NCI-H128 (cell line): ENCODE results near the gene RAB30.

Source experiments
- DNase-seq: peaks from one replicate; lab custom pipeline; 2025; ENCODE audit not compliant: unreplicated experiment; lab: John Stamatoyannopoulos, UW

The RAB30 gene

DNA sequence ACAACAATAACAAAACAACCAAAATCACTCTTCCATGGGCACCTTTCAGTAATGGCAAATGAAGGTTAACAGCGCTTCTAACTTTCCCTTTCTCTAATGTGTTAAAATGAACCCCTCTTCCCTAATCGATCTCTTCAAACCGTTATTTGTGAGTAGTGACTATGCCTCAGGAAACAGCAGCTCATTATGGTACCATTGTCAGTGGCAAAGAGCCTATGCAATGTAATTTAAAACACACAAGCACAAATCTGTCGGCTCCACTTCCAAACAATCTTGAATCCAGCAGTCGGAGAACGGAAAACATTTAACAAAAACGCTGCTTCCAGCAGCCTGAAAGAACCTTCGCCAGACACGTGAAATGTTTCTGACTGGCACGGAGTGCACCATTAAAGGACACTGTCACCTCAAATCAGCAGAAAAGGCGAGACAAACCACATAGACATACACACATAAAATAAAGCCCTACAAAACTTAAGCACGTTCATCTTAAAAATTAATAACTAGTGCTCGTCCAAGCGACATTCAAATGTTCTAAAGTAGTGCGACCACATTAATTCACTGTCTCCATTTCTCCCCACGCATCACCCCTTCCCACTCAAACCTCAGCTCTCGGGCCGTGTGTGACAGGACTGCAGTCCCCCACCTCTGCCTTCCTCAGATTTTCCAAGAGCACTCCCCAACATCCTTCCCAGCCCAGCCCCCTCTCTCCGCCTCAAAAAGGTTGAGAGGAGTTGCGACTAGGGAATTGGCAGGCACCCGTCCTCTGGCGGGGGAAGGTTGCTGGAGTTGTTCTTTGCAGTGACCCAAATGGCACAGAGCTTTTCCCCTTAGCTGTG, 748 bp downstream of the RAB30 start:
- no peak for DNase-seq

DNA sequence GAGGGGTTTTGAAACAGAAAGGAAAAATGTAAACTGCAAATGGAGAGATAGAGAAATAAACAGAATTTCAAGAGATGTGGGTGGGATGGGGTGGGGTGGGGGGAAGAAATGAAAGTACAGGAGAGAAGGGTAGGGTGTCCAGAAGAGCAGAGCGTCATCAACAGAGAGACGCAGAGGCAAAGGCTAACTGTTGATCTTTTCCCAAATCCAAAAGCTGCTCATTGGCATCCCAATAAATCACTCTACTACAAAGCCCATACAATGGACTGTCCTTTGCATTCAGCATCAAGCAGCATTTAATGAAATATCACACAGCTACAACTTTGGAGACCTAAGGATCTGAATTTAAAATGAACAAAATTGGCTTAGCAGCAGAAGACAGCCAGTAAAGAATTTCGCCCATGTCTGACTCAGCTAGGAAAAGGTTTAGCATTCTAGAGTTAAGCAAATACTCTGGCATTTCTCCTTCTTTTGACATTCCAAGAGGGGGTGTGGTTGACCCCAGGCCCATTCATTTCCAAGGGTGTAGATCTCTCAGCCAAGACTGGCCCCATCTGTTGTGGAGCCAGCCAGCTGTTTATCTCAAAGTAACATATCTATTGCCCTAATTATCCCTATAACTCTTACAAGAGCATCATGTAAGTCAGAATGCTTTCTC, 1.5 kb downstream of the RAB30 start:
- DNase-seq = no peak

- no peak for DNase-seq
Observed at GRCh38 chr11:83069441-83070043, 2.2 kb downstream of the RAB30 start.

DNA sequence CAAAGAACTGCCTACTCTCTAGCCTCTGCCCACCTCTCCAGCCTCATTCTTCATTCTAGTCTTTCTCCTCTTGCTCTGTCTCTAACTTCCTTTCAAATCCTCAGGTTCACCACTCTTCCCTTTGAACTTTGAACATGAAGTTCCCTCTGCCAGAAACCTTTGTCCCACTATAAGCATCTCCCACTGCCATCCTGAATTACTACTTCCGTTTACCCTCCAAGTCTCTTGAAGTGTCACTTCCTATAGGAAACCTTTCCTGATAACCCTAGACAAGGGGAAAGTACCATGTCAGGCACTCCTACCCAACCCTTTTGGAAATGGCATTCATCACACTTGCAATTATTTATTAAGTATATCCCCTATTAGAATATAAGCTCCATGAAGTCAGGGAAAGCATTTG, 3.1 kb downstream of the RAB30 start:
- DNase-seq = no peak

DNA sequence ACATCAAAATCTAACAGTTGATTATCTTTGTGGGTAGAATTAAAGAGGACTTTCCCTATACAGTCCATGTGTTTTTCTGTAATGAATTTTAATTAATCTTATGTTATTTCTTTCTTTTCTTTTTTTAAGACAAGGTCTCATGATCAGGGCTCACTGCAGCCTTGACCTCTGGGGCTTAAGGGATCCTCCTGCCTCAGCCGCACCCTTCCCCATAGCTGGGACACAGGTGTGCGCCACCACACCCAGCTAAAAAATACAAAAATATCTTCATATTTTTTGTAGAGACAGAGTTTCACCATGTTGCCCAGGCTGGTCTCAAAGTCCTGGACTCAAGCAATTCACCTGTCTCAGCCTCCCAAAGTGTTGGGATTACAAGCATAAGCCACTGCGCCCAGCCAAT, 7.7 kb downstream of the RAB30 start:
- no peak for DNase-seq

- DNase-seq = no peak
Observed at GRCh38 chr11:83063073-83063754, 8.5 kb downstream of the RAB30 start.

GRCh38 chr11:83061883-83062282, 9.8 kb downstream of the RAB30 start:
- no peak for DNase-seq

GRCh38 chr11:83060965-83061364, 10.7 kb downstream of the RAB30 start:
- no peak for DNase-seq

DNA sequence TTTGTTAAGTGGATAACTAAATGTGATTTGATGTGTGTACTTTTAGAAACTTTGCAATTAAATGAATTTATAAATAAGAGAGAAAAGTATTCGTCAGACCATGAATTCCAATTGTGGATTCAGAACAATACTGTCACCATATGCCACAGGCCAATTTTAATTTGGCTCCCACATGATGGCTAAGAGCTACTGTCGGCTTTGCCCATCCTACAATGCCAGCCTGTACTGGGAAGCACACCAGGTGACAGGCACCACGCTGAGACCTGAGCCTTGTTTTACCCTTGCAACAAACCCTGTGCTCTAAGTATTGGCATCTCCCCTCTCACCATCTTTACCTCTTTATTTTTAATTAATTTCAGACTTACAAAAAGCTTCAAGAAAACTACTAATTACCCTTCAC, 14.0 kb downstream of the RAB30 start:
- no peak for DNase-seq

- DNase-seq = no peak
Observed at GRCh38 chr11:83056611-83057010, 15.1 kb downstream of the RAB30 start.

GRCh38 chr11:83056204-83056603, 15.5 kb downstream of the RAB30 start:
- DNase-seq = no peak

DNA sequence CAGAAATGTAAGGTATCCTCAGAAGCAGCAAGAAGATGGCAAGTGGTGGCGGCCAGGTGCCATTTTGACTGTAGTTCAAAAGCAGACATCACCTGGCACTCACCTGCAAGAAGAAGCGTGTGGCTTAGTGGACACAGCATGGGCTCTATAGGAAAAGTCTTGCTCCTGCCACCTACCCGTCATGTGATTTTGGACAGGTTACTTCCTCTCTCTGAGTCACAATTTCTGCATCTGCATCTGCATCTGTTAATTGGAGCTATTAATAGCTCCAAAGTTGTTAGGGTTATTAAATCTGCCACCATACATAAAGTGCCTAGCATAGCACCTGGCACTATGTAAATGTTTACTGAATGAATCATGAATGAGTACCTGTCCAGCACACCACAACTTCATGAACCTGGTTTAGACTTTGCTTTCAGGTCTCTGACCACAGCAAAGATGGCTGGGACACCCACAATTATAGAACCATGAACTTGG, 16.8 kb downstream of the RAB30 start:
- DNase-seq = no peak

DNA sequence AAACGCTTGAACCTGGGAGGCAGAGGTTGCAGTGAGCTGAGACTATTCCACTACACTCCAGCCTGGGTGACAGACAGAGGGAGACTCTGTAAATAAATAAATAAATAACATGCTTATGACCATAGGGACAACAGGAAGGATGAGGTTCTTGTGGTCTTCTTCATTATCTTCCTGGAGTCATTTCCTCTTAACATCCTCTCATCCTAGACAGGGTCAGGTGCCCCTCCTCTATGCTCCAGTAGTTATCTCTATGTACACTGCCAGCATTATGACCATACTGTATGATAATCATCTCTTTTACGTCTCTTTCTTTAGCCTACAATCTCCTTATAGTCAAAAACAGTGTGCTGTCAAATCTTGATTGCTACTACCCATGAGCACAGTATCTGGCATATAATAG, 17.7 kb downstream of the RAB30 start:
- no peak for DNase-seq

GRCh38 chr11:83051760-83052671, 19.7 kb downstream of the RAB30 start:
- DNase-seq = no peak

DNA sequence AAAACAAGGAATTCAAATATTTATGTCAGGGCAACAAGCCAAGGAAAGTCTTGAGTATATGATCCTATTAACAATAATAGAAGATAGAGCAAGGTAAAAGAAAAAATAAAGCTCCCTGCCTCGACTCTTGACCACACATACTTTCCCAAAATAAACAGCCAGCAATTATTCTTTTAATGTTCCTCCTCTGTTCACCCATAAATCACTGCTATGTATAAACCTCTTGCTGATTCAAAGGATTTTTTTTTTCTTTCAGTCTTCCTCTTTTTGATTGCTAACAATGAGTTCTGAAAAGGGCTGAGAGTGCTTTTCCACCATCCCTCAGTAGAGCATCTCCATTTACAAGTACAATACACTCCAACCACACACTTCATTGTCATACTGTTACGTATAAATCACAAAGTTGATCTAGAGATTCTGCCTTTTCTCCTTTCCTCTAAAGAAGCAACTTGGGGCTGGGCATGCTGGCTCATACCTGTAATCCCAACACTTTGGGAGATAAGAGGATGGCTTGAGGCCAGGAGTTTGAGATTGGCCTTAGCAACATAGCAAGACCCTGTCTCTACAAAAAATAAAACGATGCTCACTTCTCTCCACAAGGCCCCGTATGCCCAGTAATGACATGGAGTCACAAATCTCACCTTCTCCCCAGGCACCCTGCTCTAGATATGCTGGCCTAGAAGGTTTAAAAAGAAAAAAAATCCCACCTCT, 24.0 kb downstream of the RAB30 start:
- no peak for DNase-seq

GRCh38 chr11:83046621-83047172, 25.0 kb downstream of the RAB30 start:
- no peak for DNase-seq

GRCh38 chr11:83044958-83045712, 26.6 kb downstream of the RAB30 start:
- DNase-seq = no peak

- no peak for DNase-seq
Observed at GRCh38 chr11:83042964-83043711, 28.6 kb downstream of the RAB30 start.
